HCEC 1CT (cell line): ENCODE measurements around the gene ATP10A.

Experiments used
- DNase-seq: peaks from one replicate; pipeline ENCODE4 v3.0.0-alpha.2; 2017

The ATP10A gene

DNA sequence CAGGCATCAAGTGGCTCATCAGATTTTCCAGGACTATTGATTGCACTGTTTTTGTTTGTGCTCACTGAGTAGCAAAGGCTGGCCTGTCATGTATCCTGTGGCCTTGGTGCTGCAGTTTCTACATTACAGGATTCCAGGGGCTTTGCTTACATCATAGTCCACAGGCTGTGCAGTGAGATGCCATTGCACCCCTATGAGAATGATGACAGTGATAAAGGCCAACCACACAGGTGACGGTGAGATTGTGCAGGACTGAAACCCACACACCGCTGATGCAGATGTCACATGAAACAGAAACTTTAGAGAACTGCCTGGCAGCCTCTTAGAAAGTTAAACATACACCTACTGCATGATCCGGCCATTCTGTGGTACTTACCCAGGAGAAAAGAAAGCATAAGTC lies 229.3 kb downstream of the ATP10A start:
- DNase-seq: no peak

- no peak for DNase-seq
Measured at GRCh38 chr15:25631971-25632370, 231.2 kb downstream of the ATP10A start.
